Loucy (cell line): ENCODE measurements around the gene GRIP1.
A peak's percentile ranks its signal among the peaks of the same experiment; 100 is the strongest.

ENCODE experiments used
- H2AFZ ChIP-seq: fragments of 200-600 bp; sonication (generic); 2 replicates; pipeline ENCODE4 v1.6.0; 2016; ENCODE audit warnings: antibody characterized with exemption, mild to moderate bottlenecking, low read length, moderate library complexity
- H3F3A ChIP-seq: fragments of 200-600 bp; 2 replicates; pipeline ENCODE4 v1.6.0; 2016; ENCODE audit warnings: antibody characterized with exemption, low read depth, mild to moderate bottlenecking
- H3K27me3 ChIP-seq: fragments of 200-600 bp; sonication (generic); 2 replicates; pipeline ENCODE4 v1.6.1; 2014; ENCODE audit warnings: low read length, mild to moderate bottlenecking; ENCODE audit not compliant: insufficient read depth, poor library complexity, severe bottlenecking
- H3K36me3 ChIP-seq: fragments of 200-600 bp; sonication (generic); 2 replicates; pipeline ENCODE4 v1.6.1; 2016; ENCODE audit warnings: low read length; ENCODE audit not compliant: insufficient read depth
- H3K4me1 ChIP-seq: fragments of 200-600 bp; sonication (generic); 2 replicates; pipeline ENCODE4 v1.5.1; 2014; ENCODE audit warnings: low read length, mild to moderate bottlenecking; ENCODE audit not compliant: insufficient read depth, poor library complexity, severe bottlenecking
- H3K4me2 ChIP-seq: fragments of 200-600 bp; sonication (generic); 2 replicates; pipeline ENCODE4 v1.6.0; 2014; ENCODE audit warnings: antibody characterized with exemption, low read length, low read depth, mild to moderate bottlenecking; ENCODE audit not compliant: poor library complexity, severe bottlenecking
- H3K4me3 ChIP-seq: fragments of 200-600 bp; sonication (generic); 2 replicates; pipeline ENCODE4 v1.5.1; 2014; ENCODE audit warnings: low read length, mild to moderate bottlenecking, mixed read lengths; ENCODE audit not compliant: poor library complexity, severe bottlenecking
- H3K79me2 ChIP-seq: fragments of 200-600 bp; sonication (generic); 2 replicates; pipeline ENCODE4 v1.6.1; 2014; ENCODE audit warnings: low read length; ENCODE audit not compliant: insufficient read depth
- H3K9ac ChIP-seq: fragments of 200-600 bp; sonication (generic); 2 replicates; pipeline ENCODE4 v1.6.0; 2014; ENCODE audit warnings: mild to moderate bottlenecking, low read depth, low read length, moderate library complexity; ENCODE audit not compliant: poor library complexity, severe bottlenecking
- H3K9me2 ChIP-seq: fragments of 200-600 bp; sonication (generic); replicated peaks from 2 replicates; pipeline ENCODE4 v1.6.1; 2016; ENCODE audit warnings: low read depth, low read length, mixed read lengths
- H3K9me3 ChIP-seq: fragments of 200-600 bp; sonication (generic); 2 replicates; pipeline ENCODE4 v1.6.1; 2014; ENCODE audit warnings: mild to moderate bottlenecking, antibody characterized with exemption, low read length, low read depth; ENCODE audit not compliant: insufficient read depth
- H4K20me1 ChIP-seq: fragments of 200-600 bp; sonication (generic); 2 replicates; pipeline ENCODE4 v1.6.0; 2014; ENCODE audit warnings: antibody characterized with exemption, low read length, mild to moderate bottlenecking; ENCODE audit not compliant: insufficient read depth, poor library complexity, severe bottlenecking
- CTCF ChIP-seq: fragments of 200-600 bp; sonication (generic); conservative IDR thresholded peaks from 2 replicates; pipeline ENCODE4 v1.5.1; 2014; ENCODE audit warnings: mild to moderate bottlenecking, antibody characterized with exemption, low read length
- EZH2phosphoT487 ChIP-seq: fragments of 200-600 bp; IDR thresholded peaks from 2 replicates; pipeline ENCODE4 v1.6.1; 2018; ENCODE audit warnings: antibody characterized with exemption, mild to moderate bottlenecking, moderate library complexity, borderline replicate concordance

GRIP1 gene

GRCh38 chr12:66345956-66346355 is 332.9 kb downstream of the GRIP1 start:
- H2AFZ ChIP-seq = no peak overlapping the region
- H3K4me1 ChIP-seq = peaks cover 51% of the 10 kb centered on the region
- H3F3A ChIP-seq = peaks cover 18% of the 10 kb centered on the region; the same call in 1 of the 2 replicates
- no peak for TF ChIP-seq EZH2phosphoT487
- TF ChIP-seq CTCF = no peak
- H3K27me3 ChIP-seq = no peaks in the 10 kb centered on the region
- H3K9ac ChIP-seq = peak overlapping the region; percentile 57
- no peaks in the 10 kb centered on the region for H4K20me1 ChIP-seq
- no peaks in the 10 kb centered on the region for H3K9me2 ChIP-seq
- H3K9me3 ChIP-seq = peaks cover 8% of the 10 kb centered on the region; the same call in 1 of the 2 replicates
- peak overlapping the region; percentile 74 for H3K4me2 ChIP-seq
- peak overlapping the region; percentile 51 for H3K4me3 ChIP-seq
- no peaks in the 10 kb centered on the region for H3K79me2 ChIP-seq
- H3K36me3 ChIP-seq = peaks cover 7% of the 10 kb centered on the region; the same call in 1 of the 2 replicates

- Histone ChIP-seq H3K4me1 (peaks cover 51% of the 10 kb centered on the region), H3F3A (peaks cover 18% of the 10 kb centered on the region; the same call in 1 of the 2 replicates), H3K9me3 (peaks cover 8% of the 10 kb centered on the region; the same call in 1 of the 2 replicates), H3K27me3 (no peaks in the 10 kb centered on the region), H3K4me3 (peak overlapping the region; percentile 51), H3K9ac (peak overlapping the region; percentile 57), H4K20me1 (no peaks in the 10 kb centered on the region), H2AFZ (no peak overlapping the region), H3K79me2 (no peaks in the 10 kb centered on the region), H3K9me2 (no peaks in the 10 kb centered on the region), H3K4me2 (peak overlapping the region; percentile 74), H3K36me3 (peaks cover 9% of the 10 kb centered on the region; the same call in 1 of the 2 replicates)
- no peak for TF ChIP-seq EZH2phosphoT487
- no peak for TF ChIP-seq CTCF
Measured at GRCh38 chr12:66345212-66345611, 333.7 kb downstream of the GRIP1 start.

GRCh38 chr12:66341126-66341525 is 337.8 kb downstream of the GRIP1 start:
- Histone ChIP-seq H3K9ac (no peak overlapping the region), H3K27me3 (no peaks in the 10 kb centered on the region), H3K4me2 (no peak overlapping the region), H3F3A (peaks cover 11% of the 10 kb centered on the region; the same call in 1 of the 2 replicates), H4K20me1 (no peaks in the 10 kb centered on the region), H3K4me3 (no peak overlapping the region), H3K36me3 (peaks cover 17% of the 10 kb centered on the region; the same call in 1 of the 2 replicates), H3K9me3 (peaks cover 8% of the 10 kb centered on the region; the same call in 1 of the 2 replicates), H3K9me2 (no peaks in the 10 kb centered on the region), H2AFZ (no peak overlapping the region), H3K79me2 (no peaks in the 10 kb centered on the region), H3K4me1 (peaks cover 26% of the 10 kb centered on the region)
- no peak for TF ChIP-seq CTCF
- no peak for TF ChIP-seq EZH2phosphoT487
